Mucosa of stomach (tissue), 1 donor: ENCODE measurements around the gene SMARCA1.
A peak's percentile ranks its signal among the peaks of the same experiment; 100 is the strongest.

Source experiments
- H3K27me3 ChIP-seq: one replicate; pipeline ENCODE4 v1.7.0; 2013; ENCODE audit warnings: mild to moderate bottlenecking, low read length; ENCODE audit not compliant: control insufficient read depth, insufficient read depth
- H3K36me3 ChIP-seq: one replicate; pipeline ENCODE4 v1.7.0; 2013; ENCODE audit warnings: low read length; ENCODE audit not compliant: control insufficient read depth, insufficient read depth
- H3K4me1 ChIP-seq: one replicate; pipeline ENCODE4 v1.7.0; 2013; ENCODE audit warnings: mild to moderate bottlenecking, low read length; ENCODE audit not compliant: control insufficient read depth, insufficient read depth
- H3K4me3 ChIP-seq: one replicate; pipeline ENCODE4 v1.7.0; 2013; ENCODE audit warnings: low read length
- H3K9ac ChIP-seq: one replicate; pipeline ENCODE4 v1.7.0; 2013; ENCODE audit warnings: mild to moderate bottlenecking, low read length, moderate library complexity
- H3K9me3 ChIP-seq: one replicate; pipeline ENCODE4 v1.7.0; 2013; ENCODE audit warnings: mild to moderate bottlenecking, low read length, moderate library complexity; ENCODE audit not compliant: control insufficient read depth
- donor health status: Pancreatic carcinoma.

Gene SMARCA1

GRCh38 chrX:129522184-129523078, 859 bp downstream of the SMARCA1 start:
- Histone ChIP-seq H3K9ac (peak overlapping the region; percentile 83), H3K4me1 (no peaks in the 10 kb centered on the region)

DNA sequence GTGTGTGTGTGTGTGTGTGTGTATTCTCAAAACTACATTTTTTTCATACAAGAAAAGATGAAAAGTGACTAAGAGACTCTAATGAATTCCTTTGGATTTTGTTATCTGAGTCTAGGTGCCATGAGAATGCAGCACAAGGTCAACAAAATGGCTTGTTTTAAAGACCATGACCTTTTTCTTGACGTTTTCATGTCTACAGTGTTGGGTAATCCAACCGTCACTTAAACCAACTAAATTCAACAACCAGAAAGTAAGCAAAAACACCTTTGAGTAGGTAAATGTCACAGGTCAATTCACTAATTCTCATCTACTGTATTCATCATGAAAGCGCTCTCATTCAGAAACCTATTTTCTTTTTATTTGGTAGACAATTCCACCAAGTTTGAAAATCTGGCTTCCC, 3.1 kb downstream of the SMARCA1 start:
- Histone ChIP-seq H3K4me1 (no peaks in the 10 kb centered on the region), H3K27me3 (no peaks in the 10 kb centered on the region), H3K4me3 (no peak overlapping the region), H3K36me3 (no peaks in the 10 kb centered on the region), H3K9ac (no peak overlapping the region), H3K9me3 (no peaks in the 10 kb centered on the region)

More at GRCh38 chrX:129522184-129523078, 859 bp downstream of the SMARCA1 start:
- Histone ChIP-seq H3K4me3 (peak overlapping the region; percentile 25), H3K36me3 (no peaks in the 10 kb centered on the region), H3K9me3 (no peaks in the 10 kb centered on the region), H3K27me3 (no peaks in the 10 kb centered on the region)

DNA sequence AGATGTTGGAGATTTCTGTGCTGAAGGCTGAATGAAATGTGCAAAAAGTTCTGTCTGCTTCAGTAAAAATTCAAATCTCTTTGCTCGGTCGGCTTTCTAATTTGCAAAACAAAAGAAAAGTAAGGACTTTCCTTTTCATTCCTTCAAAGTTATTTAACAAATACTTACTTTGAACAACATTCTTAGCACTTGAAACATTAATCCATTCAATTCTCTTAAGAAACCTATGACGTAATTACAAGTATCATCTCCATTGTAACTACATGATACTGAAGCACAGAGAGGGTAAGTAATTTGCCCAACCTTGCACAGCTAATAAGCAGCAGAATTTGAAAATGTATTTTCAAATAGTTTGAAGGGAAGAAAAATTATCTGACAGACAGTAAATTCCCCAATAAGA, 6.9 kb downstream of the SMARCA1 start:
- no peaks in the 10 kb centered on the region for H3K27me3 ChIP-seq

DNA sequence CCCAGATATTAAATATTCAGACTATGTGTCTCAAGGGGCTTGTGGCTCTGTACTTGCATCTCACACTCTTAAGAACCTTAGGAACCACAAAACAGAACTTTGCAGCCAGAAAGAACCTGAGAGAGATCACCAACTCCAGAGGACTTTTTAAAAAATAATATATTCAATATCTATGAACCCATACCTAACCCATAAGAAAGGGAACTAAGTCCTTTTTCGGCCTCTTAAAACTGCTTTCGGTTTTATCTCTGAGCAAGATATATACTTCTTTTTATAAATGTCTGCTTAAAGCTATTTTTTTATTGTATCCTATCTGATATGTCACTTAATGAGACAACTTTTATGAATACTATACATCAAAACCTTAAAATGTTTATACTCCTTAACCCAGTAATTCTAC, 10.9 kb downstream of the SMARCA1 start:
- H3K9me3 ChIP-seq, result no peaks in the 10 kb centered on the region
- H3K36me3 ChIP-seq, result no peaks in the 10 kb centered on the region
- no peak overlapping the region for H3K4me3 ChIP-seq
- no peaks in the 10 kb centered on the region for H3K4me1 ChIP-seq
- H3K27me3 ChIP-seq, result no peaks in the 10 kb centered on the region
- H3K9ac ChIP-seq, result no peak overlapping the region

More for the DNA sequence above, 6.9 kb downstream of the SMARCA1 start:
- H3K36me3 ChIP-seq, result no peaks in the 10 kb centered on the region
- H3K9ac ChIP-seq, result no peak overlapping the region
- no peaks in the 10 kb centered on the region for H3K4me1 ChIP-seq
- no peaks in the 10 kb centered on the region for H3K9me3 ChIP-seq
- H3K4me3 ChIP-seq, result no peak overlapping the region

DNA sequence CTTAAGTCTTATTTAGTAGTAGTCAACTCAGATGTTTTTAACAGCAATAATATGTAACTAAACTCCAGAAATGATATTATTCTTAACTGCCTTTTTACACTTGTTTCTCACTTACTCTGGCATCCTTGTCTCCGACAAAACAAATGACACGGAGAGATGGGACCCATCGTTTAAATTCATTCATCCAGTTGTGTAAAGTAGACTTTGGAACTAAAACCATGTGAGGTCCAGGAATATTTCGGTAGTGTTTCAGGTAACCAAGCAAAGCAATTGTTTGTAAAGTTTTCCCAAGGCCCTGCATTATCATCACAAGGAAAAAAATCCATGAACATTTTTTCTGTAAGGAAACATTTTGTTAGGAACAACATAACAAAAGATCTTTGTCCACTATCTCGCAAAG, 11.6 kb downstream of the SMARCA1 start:
- H3K36me3 ChIP-seq, result no peaks in the 10 kb centered on the region
- no peaks in the 10 kb centered on the region for H3K9me3 ChIP-seq
- H3K4me3 ChIP-seq, result no peak overlapping the region
- no peak overlapping the region for H3K9ac ChIP-seq
- no peaks in the 10 kb centered on the region for H3K4me1 ChIP-seq
- no peaks in the 10 kb centered on the region for H3K27me3 ChIP-seq

DNA sequence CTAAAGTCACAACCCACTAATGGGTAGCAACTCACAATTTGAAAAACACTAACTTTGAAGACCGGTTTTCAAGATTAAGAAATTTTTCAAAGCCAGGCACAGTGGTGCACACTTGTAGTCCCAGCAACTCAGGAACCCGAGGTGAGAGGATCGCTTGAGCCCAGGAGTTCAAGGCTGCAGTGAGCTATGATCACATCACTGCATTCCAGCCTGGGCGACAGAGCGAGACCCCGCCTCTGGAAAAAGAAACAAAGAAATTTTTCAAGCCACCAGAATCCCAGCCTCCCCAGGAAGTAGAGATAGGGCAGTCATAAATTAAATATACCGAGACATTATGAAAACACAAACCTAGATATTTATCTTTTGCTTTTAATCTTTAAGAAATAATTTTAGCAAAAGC, 13.0 kb downstream of the SMARCA1 start:
- Histone ChIP-seq H3K36me3 (no peaks in the 10 kb centered on the region), H3K9me3 (no peaks in the 10 kb centered on the region), H3K4me1 (no peaks in the 10 kb centered on the region), H3K9ac (no peak overlapping the region), H3K4me3 (no peak overlapping the region), H3K27me3 (no peaks in the 10 kb centered on the region)

GRCh38 chrX:129497146-129497843, 26.0 kb downstream of the SMARCA1 start:
- Histone ChIP-seq H3K9ac (no peak overlapping the region), H3K4me1 (no peaks in the 10 kb centered on the region), H3K9me3 (no peaks in the 10 kb centered on the region), H3K27me3 (no peaks in the 10 kb centered on the region), H3K36me3 (no peaks in the 10 kb centered on the region), H3K4me3 (no peak overlapping the region)

DNA sequence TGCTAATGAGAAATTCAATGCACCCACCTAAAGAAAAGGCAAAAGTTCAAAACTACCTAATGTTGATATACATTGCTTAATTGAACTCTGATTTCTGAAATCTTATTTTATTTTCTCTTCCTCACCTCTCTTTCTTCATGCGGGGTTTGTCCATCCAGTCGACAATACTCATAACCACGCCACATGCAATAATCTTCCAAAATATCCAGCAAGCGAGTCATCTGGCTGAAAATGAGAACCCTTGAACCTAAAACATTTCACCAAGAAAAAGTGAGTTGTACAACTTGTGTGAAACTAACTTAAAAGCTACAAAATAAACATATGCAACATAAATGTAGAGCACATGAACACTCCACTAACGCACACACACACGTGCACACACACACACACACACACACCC, 26.7 kb downstream of the SMARCA1 start:
- H3K9me3 ChIP-seq, result no peaks in the 10 kb centered on the region
- H3K4me3 ChIP-seq, result no peak overlapping the region
- no peaks in the 10 kb centered on the region for H3K27me3 ChIP-seq
- no peak overlapping the region for H3K9ac ChIP-seq
- H3K4me1 ChIP-seq, result no peaks in the 10 kb centered on the region
- no peaks in the 10 kb centered on the region for H3K36me3 ChIP-seq

DNA sequence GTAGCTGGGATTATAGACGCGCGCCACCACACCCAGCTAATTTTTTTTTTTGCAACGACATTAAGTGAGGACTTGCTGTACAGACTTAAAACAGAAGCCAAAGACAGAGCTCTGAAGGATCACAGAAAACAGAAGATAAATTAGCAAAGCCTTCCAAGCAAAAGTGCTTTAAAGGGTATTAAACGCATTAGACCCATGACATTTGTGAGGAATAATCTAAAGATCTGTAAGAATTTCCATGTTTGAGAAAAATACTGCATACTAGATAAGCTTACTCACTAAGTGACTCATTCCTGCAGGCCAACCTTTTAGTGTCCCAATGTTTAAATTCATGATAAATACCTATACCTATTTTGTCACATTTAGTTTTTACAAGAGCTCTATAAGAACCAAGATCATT, 27.4 kb downstream of the SMARCA1 start:
- no peaks in the 10 kb centered on the region for H3K27me3 ChIP-seq
- no peaks in the 10 kb centered on the region for H3K36me3 ChIP-seq
- no peaks in the 10 kb centered on the region for H3K9me3 ChIP-seq
- no peaks in the 10 kb centered on the region for H3K4me1 ChIP-seq
- no peak overlapping the region for H3K9ac ChIP-seq
- no peak overlapping the region for H3K4me3 ChIP-seq

DNA sequence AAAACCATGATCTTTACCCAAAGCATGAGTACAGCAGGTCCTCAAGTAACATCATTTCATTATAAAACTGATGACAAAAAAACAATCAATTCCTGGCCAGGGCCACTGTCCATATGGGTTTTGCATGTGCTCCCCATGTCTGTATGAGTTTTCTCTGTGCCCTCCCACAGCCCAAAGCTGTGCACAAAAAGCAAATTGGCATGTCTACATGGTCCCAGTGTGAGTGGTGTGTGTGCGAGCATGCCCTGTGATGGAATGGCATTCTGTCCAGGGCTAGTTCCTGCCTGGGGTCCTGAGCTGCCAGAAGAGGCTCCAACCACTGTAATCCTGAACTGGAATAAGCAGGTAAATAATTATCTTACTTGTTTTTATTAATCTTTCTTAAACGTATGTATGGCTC, 28.4 kb downstream of the SMARCA1 start:
- no peaks in the 10 kb centered on the region for H3K36me3 ChIP-seq
- H3K27me3 ChIP-seq, result no peaks in the 10 kb centered on the region
- no peak overlapping the region for H3K4me3 ChIP-seq
- H3K9ac ChIP-seq, result no peak overlapping the region
- no peaks in the 10 kb centered on the region for H3K9me3 ChIP-seq
- no peaks in the 10 kb centered on the region for H3K4me1 ChIP-seq

DNA sequence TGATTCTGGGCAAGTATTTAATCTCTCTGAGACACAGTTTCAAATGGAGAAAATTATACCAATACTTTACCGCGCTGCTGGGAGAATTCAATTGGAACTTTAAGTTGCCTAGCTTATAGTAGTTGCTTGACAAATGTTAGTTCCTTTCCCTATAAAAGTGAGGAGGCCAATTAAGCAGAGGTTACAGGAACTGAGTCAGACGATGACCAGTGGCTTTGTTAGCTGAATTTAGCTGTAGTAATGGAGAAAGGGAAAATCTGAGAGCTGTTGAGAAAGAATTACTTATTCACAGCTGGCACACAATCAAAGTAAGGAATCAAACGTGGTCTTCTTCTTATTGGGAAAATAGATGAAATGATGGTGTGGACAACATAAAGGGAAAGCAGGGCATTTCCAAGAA, 29.6 kb downstream of the SMARCA1 start:
- no peaks in the 10 kb centered on the region for H3K27me3 ChIP-seq
- H3K4me1 ChIP-seq, result no peaks in the 10 kb centered on the region
- H3K9ac ChIP-seq, result no peak overlapping the region
- H3K4me3 ChIP-seq, result no peak overlapping the region
- no peaks in the 10 kb centered on the region for H3K9me3 ChIP-seq
- H3K36me3 ChIP-seq, result no peaks in the 10 kb centered on the region

DNA sequence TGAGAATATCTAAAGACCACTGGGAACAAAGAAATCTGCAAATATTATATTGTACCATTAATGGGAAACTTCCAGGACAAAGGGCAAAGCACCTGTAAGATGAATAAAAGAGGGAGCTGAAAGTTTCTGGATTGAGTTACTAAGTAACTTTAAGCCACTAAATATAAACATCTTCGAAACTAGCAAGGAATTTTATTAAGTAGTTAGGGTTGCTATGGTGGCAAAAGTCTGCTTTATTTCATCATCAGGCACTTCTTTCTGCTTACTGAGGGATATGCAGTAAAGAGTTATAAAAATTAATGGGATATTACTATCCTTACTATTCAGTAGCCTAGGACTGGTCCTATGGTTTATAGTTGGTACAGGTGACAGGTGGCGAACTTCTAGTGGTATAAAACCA, 33.0 kb downstream of the SMARCA1 start:
- no peak overlapping the region for H3K9ac ChIP-seq
- H3K9me3 ChIP-seq, result no peaks in the 10 kb centered on the region
- no peaks in the 10 kb centered on the region for H3K36me3 ChIP-seq
- no peaks in the 10 kb centered on the region for H3K4me1 ChIP-seq
- H3K4me3 ChIP-seq, result no peak overlapping the region
- H3K27me3 ChIP-seq, result no peaks in the 10 kb centered on the region
